K562 (cell line): ENCODE measurements around the gene BMPER. TPM values are rescaled to one million over a fixed set of nuclear protein-coding genes. Genes with fewer than 3 reads are reported as not detected.

Source experiments
- ATAC-seq: fragments of 200-7000 bp; cut with Tn5 transposase; 3 replicates; pipeline ENCODE4 v1.9.1; 2020; ENCODE audit warnings: moderate library complexity
- BruUV-seq: library from RNA; stranded (reverse); fragments of 400-500 nt; replicated peaks from 2 replicates; lab custom pipeline; 2021; lab: Mats Ljungman, UMichigan
- CTCF ChIA-PET: fragments of 300-600 bp; formaldehyde crosslinking; extraction: SDS; loops from one replicate; lab custom pipeline; 2021; ENCODE audit warnings: low intra/inter-chr PET ratio; lab: Yijun Ruan, JAX
- POLR2A ChIA-PET: fragments of 300-600, 350-650 bp; sonication (Branson Sonifier 250); formaldehyde crosslinking; extraction: SDS; loops from one replicate; lab custom pipeline; 2021; ENCODE audit warnings: antibody characterized with exemption, inconsistent platforms; lab: Yijun Ruan, JAX
- DNase-seq, 4 experiments: peaks; one replicate each; pipeline versions ENCODE4 v3.0.0 to v3.0.0-alpha.2; 2011 to 2018; ENCODE audit warnings: low spot score in 3 of 4, mixed read lengths in 3 of 4; ENCODE audit errors: extremely low read depth in 1 of 4
- FAIRE-seq: peaks from 2 replicates; lab custom pipeline; 2011; peaks lifted over from hg19 to GRCh38; lab: Jason Lieb, UNC
- H2AFZ ChIP-seq: 2 replicates; pipeline ENCODE4 v1.6.0; 2011; ENCODE audit warnings: low read depth, low read length, control low read depth, inconsistent platforms
- H3K27ac ChIP-seq: fragments of 200-600 bp; 3 replicates; pipeline ENCODE4 v1.8.0; 2011; ENCODE audit warnings: low read depth, mild to moderate bottlenecking, control low read depth, inconsistent platforms, low read length, moderate library complexity, mixed read lengths; ENCODE audit errors: extremely low read depth
- H3K27me3 ChIP-seq, 2 experiments: fragments of 300-600 bp in 1 of 2; 2 replicates in 1 of 2; 3 replicates in 1 of 2; pipeline versions ENCODE4 v1.6.0 to v1.8.0; 2011; ENCODE audit warnings: inconsistent platforms in 2 of 2, low read length in 2 of 2, mild to moderate bottlenecking in 1 of 2, mixed read lengths in 1 of 2, moderate library complexity in 1 of 2; ENCODE audit not compliant: control insufficient read depth in 2 of 2, insufficient read depth in 2 of 2
- H3K36me3 ChIP-seq: fragments of 300-600 bp; 3 replicates; pipeline ENCODE4 v1.8.0; 2011; ENCODE audit warnings: mild to moderate bottlenecking, low read length, inconsistent platforms; ENCODE audit not compliant: control insufficient read depth, insufficient read depth
- H3K4me1 ChIP-seq, 2 experiments: fragments of 200-600 bp in 1 of 2; replicated peaks in 1 of 2; 2 replicates in 1 of 2; 3 replicates in 1 of 2; pipeline versions ENCODE4 v1.5.1 to v1.8.0; 2011; ENCODE audit warnings: inconsistent platforms in 2 of 2, low read length in 2 of 2, mild to moderate bottlenecking in 1 of 2, mixed read lengths in 1 of 2, moderate library complexity in 1 of 2; ENCODE audit not compliant: control insufficient read depth in 2 of 2, insufficient read depth in 2 of 2
- H3K4me2 ChIP-seq: 2 replicates; pipeline ENCODE4 v1.6.1; 2011; ENCODE audit warnings: low read length, control low read depth, inconsistent platforms, mixed read lengths; ENCODE audit not compliant: insufficient read depth
- H3K4me3 ChIP-seq: fragments of 200-600 bp; sonication (generic), shearing (Covaris generic); 2 replicates; pipeline ENCODE4 v1.5.1; 2016; ENCODE audit warnings: control low read depth, inconsistent platforms
- H3K79me2 ChIP-seq: fragments of 200-600 bp; 3 replicates; pipeline ENCODE4 v1.8.0; 2011; ENCODE audit warnings: low read length, inconsistent platforms; ENCODE audit not compliant: control insufficient read depth, insufficient read depth
- H3K9ac ChIP-seq, 2 experiments: 2 replicates each; pipeline versions ENCODE4 v1.6.0 to v1.6.1; 2011; ENCODE audit warnings: low read depth in 2 of 2, low read length in 2 of 2, control low read depth in 1 of 2, inconsistent platforms in 1 of 2, mild to moderate bottlenecking in 1 of 2, mixed read lengths in 1 of 2; ENCODE audit not compliant: insufficient read depth in 1 of 2
- H3K9me1 ChIP-seq: one replicate; pipeline ENCODE4 v1.6.0; 2011; ENCODE audit warnings: inconsistent platforms, mild to moderate bottlenecking, low read length, moderate library complexity; ENCODE audit not compliant: control insufficient read depth, insufficient read depth
- H3K9me3 ChIP-seq: replicated peaks from 2 replicates; pipeline ENCODE4 v1.5.1; 2011; ENCODE audit warnings: low read depth, low read length, inconsistent platforms; ENCODE audit not compliant: control insufficient read depth, insufficient read depth
- H4K20me1 ChIP-seq: replicated peaks from 2 replicates; pipeline ENCODE4 v1.6.1; 2011; ENCODE audit warnings: low read length, inconsistent platforms, mixed read lengths; ENCODE audit not compliant: control insufficient read depth, insufficient read depth
- ATF6 ChIP-seq: sonication (generic); formaldehyde crosslinking; IDR thresholded peaks from 2 replicates; pipeline ENCODE4 v1.4.0; 2020; ENCODE audit warnings: mild to moderate bottlenecking, missing genetic modification reagents
- BCOR ChIP-seq: fragments of 450-650 bp; IDR thresholded peaks from 2 replicates; pipeline ENCODE4 v1.6.1; 2016
- BMI1 ChIP-seq: fragments of 150-350 bp; IDR thresholded peaks from 2 replicates; pipeline ENCODE4 v1.6.1; 2014; ENCODE audit warnings: low read length
- CBFB ChIP-seq: sonication (generic); formaldehyde crosslinking; IDR thresholded peaks from 2 replicates; pipeline ENCODE4 v1.4.0; 2020; ENCODE audit warnings: mild to moderate bottlenecking, missing genetic modification reagents
- CC2D1A ChIP-seq: fragments of 450-650 bp; IDR thresholded peaks from 2 replicates; pipeline ENCODE4 v1.6.1; 2017; ENCODE audit warnings: mild to moderate bottlenecking
- EWSR1 ChIP-seq: fragments of 450-650 bp; IDR thresholded peaks from 2 replicates; pipeline ENCODE4 v1.6.1; 2018; ENCODE audit warnings: borderline replicate concordance, mild to moderate bottlenecking, low read depth, moderate library complexity; ENCODE audit not compliant: partially characterized antibody
- FOXJ3 ChIP-seq: sonication (generic); formaldehyde crosslinking; IDR thresholded peaks from 2 replicates; pipeline ENCODE4 v1.4.0; 2020; ENCODE audit warnings: mild to moderate bottlenecking, missing genetic modification reagents
- HMGXB4 ChIP-seq: sonication (generic); formaldehyde crosslinking; IDR thresholded peaks from 2 replicates; pipeline ENCODE4 v1.8.1; 2023; ENCODE audit warnings: mild to moderate bottlenecking, missing genetic modification reagents
- NFYB ChIP-seq: IDR thresholded peaks from 2 replicates; pipeline ENCODE4 v1.6.1; 2011; ENCODE audit warnings: mild to moderate bottlenecking, moderate library complexity; ENCODE audit not compliant: insufficient read length; ENCODE audit errors: extremely low read depth
- PHB ChIP-seq: fragments of 250-450 bp; sonication (Bioruptor Pico); IDR thresholded peaks from 2 replicates; pipeline ENCODE4 v1.5.0; 2021
- SIRT6 ChIP-seq: IDR thresholded peaks from one replicate; pipeline ENCODE4 v1.6.1; 2012; ENCODE audit warnings: low read depth, mild to moderate bottlenecking, control low read depth, inconsistent platforms, low read length, moderate library complexity
- TFE3 ChIP-seq: fragments of 450-650 bp; formaldehyde crosslinking; IDR thresholded peaks from 2 replicates; pipeline ENCODE4 v1.4.0; 2020; ENCODE audit warnings: mild to moderate bottlenecking, mixed read lengths
- USF2 ChIP-seq: sonication (generic); formaldehyde crosslinking; IDR thresholded peaks from 2 replicates; pipeline ENCODE4 v1.5.0; 2020; ENCODE audit warnings: missing genetic modification reagents
- ZNF311 ChIP-seq: fragments of 250-450 bp; sonication (Bioruptor Pico); IDR thresholded peaks from 2 replicates; pipeline ENCODE4 v1.4.0; 2020; ENCODE audit warnings: mild to moderate bottlenecking, moderate library complexity
- WGBS: fragments of 100-300 bp; shearing (Covaris generic); methylation state at CpG from one replicate; pipeline ENCODE4 v1.1.6; 2016; ENCODE audit warnings: low coverage, mixed read lengths; ENCODE audit not compliant: insufficient coverage; ENCODE audit errors: missing lambda C conversion rate; 5-methylcytosine and 5-hydroxymethylcytosine counted together
- in situ Hi-C: fragments of 300-500 bp; cut with MboI; formaldehyde crosslinking; loops from 4 replicates; pipeline ENCODE4 v1.15.0; 2018; ENCODE audit warnings: inconsistent platforms, mixed read lengths
- intact Hi-C: fragments of 100-400 bp; cut with micrococcal nuclease; formaldehyde crosslinking; loops from 2 replicates; pipeline ENCODE4 v1.14.2; 2022
- polyA plus RNA-seq, 8 experiments: library from polyadenylated mRNA; depleted of rRNA in 4 of 8; stranded (reverse) in 5 of 8; unstranded in 3 of 8; fragments of >200 nt; fragmentation: Nextera tagmentation in 2 of 8; fragmentation: Illumina TruSeq in 1 of 8; extraction: Ambion mirVana in 2 of 8; extraction: Trizol in 1 of 8; gene quantifications; 2 replicates each; pipeline versions ENCODE4 v1.2.1 to v1.2.3, GENCODE V29; 2011 to 2014; ENCODE audit warnings: inconsistent platforms in 1 of 8, missing spikeins in 1 of 8
- total RNA-seq, 7 experiments: library from RNA; depleted of rRNA in 6 of 7; stranded (reverse); fragments of >200 nt in 6 of 7; fragmentation: Illumina TruSeq in 2 of 7; extraction: Trizol in 2 of 7; gene quantifications; 2 replicates each; pipeline versions ENCODE4 v1.2.1 to v1.2.3, GENCODE V29; 2011 to 2021; ENCODE audit warnings: low replicate concordance in 1 of 7

Gene BMPER
- total and polyA plus RNA-seq, 9 of the 15 experiments (the other 6 are each of a cell fraction or from before 2014, with no cell fraction given), result not detected

- TF ChIP-seq ATF6 (CRISPR knock-in tag) (no peak), BMI1 (no peak), EWSR1 (no peak), USF2 (CRISPR knock-in tag) (no peak), TFE3 (CRISPR knock-in tag) (no peak)
Measured at GRCh38 chr7:33979300-33979806, 74.0 kb downstream of the BMPER start (continued).

GRCh38 chr7:33979807-33980355 lies 74.5 kb downstream of the BMPER start:
- in situ Hi-C loops (no loop called here), intact Hi-C loops (no loop called here)
- H3K9ac ChIP-seq, result no peak overlapping the region
- no peaks in the 10 kb centered on the region for H3K79me2 ChIP-seq
- WGBS, result under 1% methylated on average over 8 of the region's 8 CpGs
- no peak for ATAC-seq
- H3K9me3 ChIP-seq, result no peaks in the 10 kb centered on the region
- H2AFZ ChIP-seq, result no peak overlapping the region
- no peak for DNase-seq
- no peak for FAIRE-seq
- no peak overlapping the region for H3K4me3 ChIP-seq
- no peak overlapping the region for H3K27ac ChIP-seq
- H3K4me2 ChIP-seq, result no peak overlapping the region
- ChIA-PET CTCF (no interaction called here), POLR2A (no interaction called here)
- no peaks in the 10 kb centered on the region for H3K27me3 ChIP-seq
- H3K9me1 ChIP-seq, result no peaks in the 10 kb centered on the region
- BruUV-seq, result no TSS peak
- no peaks in the 10 kb centered on the region for H3K36me3 ChIP-seq
- H3K4me1 ChIP-seq, result no peaks in the 10 kb centered on the region
- no peaks in the 10 kb centered on the region for H4K20me1 ChIP-seq
- TF ChIP-seq CC2D1A, result no peak
- no peak for TF ChIP-seq CBFB
- TF ChIP-seq ZNF311 (CRISPR knock-in tag), result no peak
- TF ChIP-seq NFYB, result no peak
- TF ChIP-seq PHB (CRISPR knock-in tag), result no peak
- no peak for TF ChIP-seq HMGXB4 (CRISPR knock-in tag)
- TF ChIP-seq BCOR, result no peak
- TF ChIP-seq FOXJ3, result no peak
- TF ChIP-seq SIRT6, result no peak
